Keratinocyte (primary cell): ENCODE measurements around the gene CLPX.

Experiments used
- EZH2 ChIP-seq: IDR thresholded peaks from one replicate; pipeline ENCODE4 v1.6.1; 2012; ENCODE audit warnings: inconsistent platforms, mild to moderate bottlenecking, low read length, moderate library complexity
- TF ChIP-seq, protein P1 (sequence below), 3 experiments: IDR thresholded peaks in 1 of 3; conservative IDR thresholded peaks in 1 of 3; optimal IDR thresholded peaks in 1 of 3; 2 replicates in 2 of 3; 3 replicates in 1 of 3; pipeline versions ENCODE3 to v1.5.1; 2011; ENCODE audit warnings: low read length in 3 of 3, mild to moderate bottlenecking in 3 of 3, moderate library complexity in 2 of 3, control low read depth in 1 of 3, inconsistent platforms in 1 of 3; ENCODE audit not compliant: insufficient read depth in 2 of 3; ENCODE audit errors: extremely low read depth in 1 of 3

DNA sequence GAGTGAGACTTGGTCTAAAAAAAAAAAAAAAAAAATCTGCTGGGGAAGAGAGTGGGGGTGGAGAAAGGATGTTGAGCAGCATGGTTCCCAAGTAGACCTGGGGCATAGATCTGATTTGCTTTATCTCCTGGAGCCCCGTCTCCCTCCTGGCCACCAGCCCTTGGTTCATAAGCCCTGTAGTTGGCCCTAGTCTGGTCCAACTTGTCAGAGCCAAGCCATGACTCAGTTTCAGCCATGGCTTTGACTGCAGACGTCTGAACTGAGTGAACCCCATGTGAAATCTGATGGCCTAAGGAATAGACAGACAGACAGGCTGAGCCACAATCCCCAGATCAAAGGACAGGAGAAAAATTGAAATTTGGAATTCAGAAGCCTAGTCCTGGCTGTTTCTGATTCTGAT lies 28.1 kb upstream of the CLPX start:
- TF ChIP-seq, protein P1, sequence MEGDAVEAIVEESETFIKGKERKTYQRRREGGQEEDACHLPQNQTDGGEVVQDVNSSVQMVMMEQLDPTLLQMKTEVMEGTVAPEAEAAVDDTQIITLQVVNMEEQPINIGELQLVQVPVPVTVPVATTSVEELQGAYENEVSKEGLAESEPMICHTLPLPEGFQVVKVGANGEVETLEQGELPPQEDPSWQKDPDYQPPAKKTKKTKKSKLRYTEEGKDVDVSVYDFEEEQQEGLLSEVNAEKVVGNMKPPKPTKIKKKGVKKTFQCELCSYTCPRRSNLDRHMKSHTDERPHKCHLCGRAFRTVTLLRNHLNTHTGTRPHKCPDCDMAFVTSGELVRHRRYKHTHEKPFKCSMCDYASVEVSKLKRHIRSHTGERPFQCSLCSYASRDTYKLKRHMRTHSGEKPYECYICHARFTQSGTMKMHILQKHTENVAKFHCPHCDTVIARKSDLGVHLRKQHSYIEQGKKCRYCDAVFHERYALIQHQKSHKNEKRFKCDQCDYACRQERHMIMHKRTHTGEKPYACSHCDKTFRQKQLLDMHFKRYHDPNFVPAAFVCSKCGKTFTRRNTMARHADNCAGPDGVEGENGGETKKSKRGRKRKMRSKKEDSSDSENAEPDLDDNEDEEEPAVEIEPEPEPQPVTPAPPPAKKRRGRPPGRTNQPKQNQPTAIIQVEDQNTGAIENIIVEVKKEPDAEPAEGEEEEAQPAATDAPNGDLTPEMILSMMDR (optimal IDR thresholded peaks at IDR 0.05 in 1 of 3, IDR thresholded peaks at IDR 0.05 in 1 of 3, conservative IDR thresholded peaks at IDR 0.05 in 1 of 3; ENCODE audit: extremely low read depth in 1 of 3, insufficient read depth in 2 of 3, low read length in 3 of 3): no peak
- TF ChIP-seq EZH2: no peak
